HepG2 (cell line): ENCODE measurements around the gene SKP2. TPM values are rescaled to one million over a fixed set of nuclear protein-coding genes. Genes with fewer than 3 reads are reported as not detected.
A peak's percentile ranks its signal among the peaks of the same experiment; 100 is the strongest.

Experiments
- AKAP8 ChIP-seq: sonication (generic); formaldehyde crosslinking; IDR thresholded peaks from 2 replicates; pipeline ENCODE4 v1.5.1; 2020; ENCODE audit warnings: mild to moderate bottlenecking, missing genetic modification reagents
- CBX2 ChIP-seq, 2 experiments: fragments of 200-600 bp in 1 of 2; sonication (generic); formaldehyde crosslinking in 1 of 2; IDR thresholded peaks; 2 replicates each; pipeline versions ENCODE4 v1.7.0 to v1.8.1; 2018 to 2022; ENCODE audit warnings: low read depth in 2 of 2, low read length in 1 of 2, mild to moderate bottlenecking in 1 of 2, missing genetic modification reagents in 1 of 2
- CENPT ChIP-seq: sonication (generic); formaldehyde crosslinking; IDR thresholded peaks from 2 replicates; pipeline ENCODE4 v1.8.0; 2022; ENCODE audit warnings: low read depth, mild to moderate bottlenecking, moderate library complexity, missing genetic modification reagents
- CREB1 ChIP-seq, 2 experiments: fragments of 450-650 bp in 1 of 2; IDR thresholded peaks; 2 replicates each; pipeline ENCODE4 v1.6.1; 2016 to 2017; ENCODE audit warnings: control low read depth in 1 of 2, mild to moderate bottlenecking in 1 of 2, missing compliant biosample characterization in 1 of 2, missing genetic modification characterization in 1 of 2
- CREM ChIP-seq, 2 experiments: sonication (generic) in 1 of 2; formaldehyde crosslinking in 1 of 2; IDR thresholded peaks; 2 replicates each; pipeline versions ENCODE4 v1.4.0 to v1.6.1; 2016 to 2020; ENCODE audit warnings: antibody characterized with exemption in 1 of 2, mild to moderate bottlenecking in 1 of 2, missing genetic modification reagents in 1 of 2
- FIP1L1 ChIP-seq: fragments of 200-400 bp; formaldehyde crosslinking; IDR thresholded peaks from 2 replicates; pipeline ENCODE4 v1.6.1; 2018; ENCODE audit warnings: low read depth, mild to moderate bottlenecking, low read length, moderate library complexity, borderline replicate concordance; ENCODE audit not compliant: insufficient read depth
- HDAC1 ChIP-seq: sonication (generic); formaldehyde crosslinking; IDR thresholded peaks from 2 replicates; pipeline ENCODE4 v1.5.1; 2020; ENCODE audit warnings: mild to moderate bottlenecking, missing genetic modification reagents
- KDM5B ChIP-seq: sonication (generic); formaldehyde crosslinking; IDR thresholded peaks from 2 replicates; pipeline ENCODE4 v1.4.0; 2020; ENCODE audit warnings: missing genetic modification reagents, mild to moderate bottlenecking, borderline replicate concordance
- KLF15 ChIP-seq: sonication (generic); formaldehyde crosslinking; IDR thresholded peaks from 2 replicates; pipeline ENCODE4 v1.8.1; 2023; ENCODE audit warnings: borderline replicate concordance, mild to moderate bottlenecking, inconsistent platforms, missing genetic modification reagents, mixed read lengths
- MXI1 ChIP-seq: IDR thresholded peaks from 3 replicates; pipeline ENCODE4 v1.6.1; 2012; ENCODE audit warnings: low read depth, low read length, inconsistent platforms, borderline replicate concordance
- PAF1 ChIP-seq: IDR thresholded peaks from 2 replicates; pipeline ENCODE4 v1.6.1; 2016; ENCODE audit warnings: missing genetic modification reagents, missing compliant biosample characterization
- REST ChIP-seq, 2 experiments: IDR thresholded peaks; 2 replicates each; pipeline ENCODE4 v1.6.1; 2011 to 2012; ENCODE audit warnings: low read length in 2 of 2, borderline replicate concordance in 1 of 2, low read depth in 1 of 2, mild to moderate bottlenecking in 1 of 2, moderate library complexity in 1 of 2
- SSRP1 ChIP-seq: IDR thresholded peaks from 2 replicates; pipeline ENCODE4 v1.6.1; 2016; ENCODE audit warnings: control low read depth
- ZKSCAN8 ChIP-seq: IDR thresholded peaks from 2 replicates; pipeline ENCODE4 v1.6.1; 2016; ENCODE audit warnings: borderline replicate concordance, missing genetic modification reagents, missing compliant biosample characterization
- ZNF234 ChIP-seq: sonication (generic); formaldehyde crosslinking; conservative IDR thresholded peaks from 2 replicates; pipeline ENCODE4 v1.5.1; 2020; ENCODE audit warnings: mild to moderate bottlenecking, missing genetic modification reagents
- ZNF296 ChIP-seq: sonication (generic); formaldehyde crosslinking; conservative IDR thresholded peaks from 2 replicates; pipeline ENCODE4 v1.5.0; 2020; ENCODE audit warnings: mild to moderate bottlenecking, missing genetic modification reagents
- ZNF354B ChIP-seq: sonication (generic); formaldehyde crosslinking; IDR thresholded peaks from 2 replicates; pipeline ENCODE4 v1.8.0; 2022; ENCODE audit warnings: mild to moderate bottlenecking, missing genetic modification reagents
- ZNF772 ChIP-seq: sonication (generic); formaldehyde crosslinking; IDR thresholded peaks from 2 replicates; pipeline ENCODE4 v1.5.0; 2020; ENCODE audit warnings: mild to moderate bottlenecking, missing genetic modification reagents
- ZNF777 ChIP-seq: sonication (generic); formaldehyde crosslinking; IDR thresholded peaks from 2 replicates; pipeline ENCODE4 v1.4.0; 2020; ENCODE audit warnings: missing genetic modification reagents
- polyA plus RNA-seq, 8 experiments: library from polyadenylated mRNA; depleted of rRNA in 3 of 8; stranded (reverse) in 7 of 8; unstranded in 1 of 8; fragments of >200 nt; fragmentation: Illumina TruSeq in 4 of 8; extraction: Trizol in 4 of 8; gene quantifications; 2 replicates each; pipeline versions ENCODE4 v1.2.1 to v1.2.3, GENCODE V29; 2011 to 2016; ENCODE audit warnings: low read depth in 4 of 8, missing spikeins in 1 of 8, mixed read lengths in 1 of 8; ENCODE audit not compliant: insufficient read depth in 1 of 8
- total RNA-seq, 5 experiments: library from RNA; depleted of rRNA; stranded (reverse); fragments of >200 nt; fragmentation: Illumina TruSeq; extraction: Trizol; gene quantifications; 2 replicates each; pipeline ENCODE4 v1.2.3, GENCODE V29; 2016; ENCODE audit warnings: low read depth in 1 of 5
- TF ChIP-seq, protein P1 (sequence below): sonication (generic); formaldehyde crosslinking; IDR thresholded peaks from 2 replicates; pipeline ENCODE4 v1.4.0; 2020; ENCODE audit warnings: mild to moderate bottlenecking, low read depth, missing genetic modification reagents
- TF ChIP-seq, protein P2 (sequence below): sonication (generic); IDR thresholded peaks from 2 replicates; pipeline ENCODE4 v1.6.1; 2016; ENCODE audit warnings: low read depth, borderline replicate concordance
- TF ChIP-seq, protein P3 (sequence below): IDR thresholded peaks from 2 replicates; pipeline ENCODE4 v1.6.1; 2016; ENCODE audit warnings: missing compliant biosample characterization, missing genetic modification reagents, borderline replicate concordance

The SKP2 gene
- total and polyA plus RNA-seq, 2 of the 13 experiments (the other 11 are each of a cell fraction or from before 2014, with no cell fraction given) = 29.6 to 84.1 TPM

- TF ChIP-seq CBX2 (IDR thresholded peaks at IDR 0.05; ENCODE audit: low read depth, low read length) (no peak), CBX2 (CRISPR knock-in tag; IDR thresholded peaks at IDR 0.05; ENCODE audit: low read depth) (no peak), ZNF777 (CRISPR knock-in tag) (no peak), ZKSCAN8 (CRISPR knock-in tag) (no peak), CENPT (CRISPR knock-in tag) (no peak), CREM (IDR thresholded peaks at IDR 0.05) (peak; percentile 85), CREM (CRISPR knock-in tag; IDR thresholded peaks at IDR 0.05) (peak; percentile 73; the same call in 1 of the 2 replicates), HDAC1 (CRISPR knock-in tag) (no peak), ZNF772 (CRISPR knock-in tag) (no peak), CREB1 (IDR thresholded peaks at IDR 0.05) (peak; percentile 83), CREB1 (CRISPR knock-in tag; IDR thresholded peaks at IDR 0.05) (peak; percentile 89), KDM5B (CRISPR knock-in tag) (no peak), MXI1 (peak; percentile 74; the same call in 1 of the 3 replicates), ZNF354B (CRISPR knock-in tag) (no peak), PAF1 (CRISPR knock-in tag) (no peak), REST (IDR thresholded peaks at IDR 0.05; ENCODE audit: borderline replicate concordance in 1 of 2, low read depth in 1 of 2, low read length in 2 of 2) (no peak), AKAP8 (CRISPR knock-in tag) (no peak), KLF15 (CRISPR knock-in tag) (no peak), FIP1L1 (no peak), SSRP1 (CRISPR knock-in tag) (no peak), ZNF234 (CRISPR knock-in tag) (no peak), ZNF296 (CRISPR knock-in tag) (no peak)
- TF ChIP-seq, protein P1, sequence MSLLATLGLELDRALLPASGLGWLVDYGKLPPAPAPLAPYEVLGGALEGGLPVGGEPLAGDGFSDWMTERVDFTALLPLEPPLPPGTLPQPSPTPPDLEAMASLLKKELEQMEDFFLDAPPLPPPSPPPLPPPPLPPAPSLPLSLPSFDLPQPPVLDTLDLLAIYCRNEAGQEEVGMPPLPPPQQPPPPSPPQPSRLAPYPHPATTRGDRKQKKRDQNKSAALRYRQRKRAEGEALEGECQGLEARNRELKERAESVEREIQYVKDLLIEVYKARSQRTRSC (CRISPR knock-in tag) = no peak
- TF ChIP-seq, protein P2, sequence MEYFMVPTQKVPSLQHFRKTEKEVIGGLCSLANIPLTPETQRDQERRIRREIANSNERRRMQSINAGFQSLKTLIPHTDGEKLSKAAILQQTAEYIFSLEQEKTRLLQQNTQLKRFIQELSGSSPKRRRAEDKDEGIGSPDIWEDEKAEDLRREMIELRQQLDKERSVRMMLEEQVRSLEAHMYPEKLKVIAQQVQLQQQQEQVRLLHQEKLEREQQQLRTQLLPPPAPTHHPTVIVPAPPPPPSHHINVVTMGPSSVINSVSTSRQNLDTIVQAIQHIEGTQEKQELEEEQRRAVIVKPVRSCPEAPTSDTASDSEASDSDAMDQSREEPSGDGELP = peak; percentile 76; the same call in 1 of the 2 replicates
- TF ChIP-seq, protein P3, sequence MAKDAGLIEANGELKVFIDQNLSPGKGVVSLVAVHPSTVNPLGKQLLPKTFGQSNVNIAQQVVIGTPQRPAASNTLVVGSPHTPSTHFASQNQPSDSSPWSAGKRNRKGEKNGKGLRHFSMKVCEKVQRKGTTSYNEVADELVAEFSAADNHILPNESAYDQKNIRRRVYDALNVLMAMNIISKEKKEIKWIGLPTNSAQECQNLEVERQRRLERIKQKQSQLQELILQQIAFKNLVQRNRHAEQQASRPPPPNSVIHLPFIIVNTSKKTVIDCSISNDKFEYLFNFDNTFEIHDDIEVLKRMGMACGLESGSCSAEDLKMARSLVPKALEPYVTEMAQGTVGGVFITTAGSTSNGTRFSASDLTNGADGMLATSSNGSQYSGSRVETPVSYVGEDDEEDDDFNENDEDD (CRISPR knock-in tag) = peak; percentile 44; the same call in 1 of the 2 replicates
Observed at GRCh38 chr5:36150676-36151433, 1.1 kb upstream of the SKP2 start (continued).
